Mucosa of descending colon (tissue), 3 donors: ENCODE measurements around the gene NPTX1. TPM values are rescaled to one million over a fixed set of nuclear protein-coding genes. Genes with fewer than 3 reads are reported as not detected.

Experiments
- ATAC-seq: fragments of 200-7000 bp; cut with Tn5 transposase; one replicate; pipeline ENCODE4 v1.9.1; 2020; ENCODE audit warnings: mild to moderate bottlenecking, moderate library complexity
- DNase-seq, 3 donors: peaks; one replicate each; pipeline ENCODE4 v3.0.0-alpha.2; 2020
- H3K36me3 ChIP-seq: fragments of 200-600 bp; one replicate; pipeline ENCODE4 v1.8.0; 2021; ENCODE audit warnings: low read depth, mild to moderate bottlenecking
- H3K4me1 ChIP-seq: fragments of 200-600 bp; one replicate; pipeline ENCODE4 v1.8.0; 2021; ENCODE audit warnings: low read depth, mild to moderate bottlenecking
- H3K4me3 ChIP-seq: fragments of 200-600 bp; one replicate; pipeline ENCODE4 v1.8.0; 2021; ENCODE audit warnings: mild to moderate bottlenecking
- H3K9me3 ChIP-seq: fragments of 200-600 bp; one replicate; pipeline ENCODE4 v1.8.0; 2021; ENCODE audit warnings: mild to moderate bottlenecking
- intact Hi-C, 2 donors: fragments of 100-400 bp; cut with DNase I in 1 of 2; cut with micrococcal nuclease in 1 of 2; formaldehyde crosslinking; loops; one replicate each; pipeline versions ENCODE4 v1.11.0 to v1.11.1; 2022; cut with DNase I, micrococcal nuclease
- total RNA-seq, 3 donors: library from RNA; stranded (reverse); fragmentation: NEBNext Ultra II Directional in 2 of 3; extraction: Animal tissue kit (Norgen Biotek cat#: 25700) in 2 of 3; gene quantifications; one replicate each; pipeline versions ENCODE4 v1.2.1 to v1.2.4, GENCODE V29; 2021 to 2023
- TF ChIP-seq, protein P1 (sequence below): fragments of 200-600 bp; IDR thresholded peaks from one replicate; pipeline ENCODE4 v1.8.0; 2022; ENCODE audit warnings: antibody characterized with exemption, mild to moderate bottlenecking
- donor health status: DM: no; HTN: no; CAD: no; lungs with moderate emphysema.
- donor health status: DM: no; HTN: no; CAD: no.
- donor health status: DM: no; HTN: yes; CAD: no.

NPTX1 gene
- total RNA-seq, 3 donors from 2014 or later, result 0.51 to 95.0 (median 2.0) TPM

DNA sequence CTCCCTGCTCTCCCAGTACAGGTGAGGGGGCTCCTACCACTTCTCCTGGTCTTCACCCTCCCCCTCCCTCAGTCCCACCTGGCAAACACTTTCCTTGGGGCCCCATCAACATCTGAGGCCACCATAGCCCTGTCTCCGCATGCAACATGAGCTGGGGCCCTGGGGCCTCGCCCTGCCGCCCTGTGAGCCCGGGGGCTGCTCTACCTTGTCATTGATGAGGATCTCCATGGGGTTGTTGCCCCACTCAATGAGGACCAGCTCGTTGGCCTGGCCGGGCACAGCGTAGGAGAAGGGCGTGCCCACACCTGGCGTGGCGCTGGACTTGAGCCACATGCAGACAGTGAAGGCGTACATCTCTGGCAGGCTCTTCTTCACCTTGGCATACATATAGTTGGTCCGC is 3.4 kb downstream of the NPTX1 start:
- ATAC-seq (no peak), DNase-seq (no peak)
- intact Hi-C loops, result no loop called here
- Histone ChIP-seq H3K4me3 (no peak overlapping the region), H3K9me3 (no peaks in the 10 kb centered on the region), H3K4me1 (peaks cover 28% of the 10 kb centered on the region), H3K36me3 (no peaks in the 10 kb centered on the region)
- TF ChIP-seq, protein P1, sequence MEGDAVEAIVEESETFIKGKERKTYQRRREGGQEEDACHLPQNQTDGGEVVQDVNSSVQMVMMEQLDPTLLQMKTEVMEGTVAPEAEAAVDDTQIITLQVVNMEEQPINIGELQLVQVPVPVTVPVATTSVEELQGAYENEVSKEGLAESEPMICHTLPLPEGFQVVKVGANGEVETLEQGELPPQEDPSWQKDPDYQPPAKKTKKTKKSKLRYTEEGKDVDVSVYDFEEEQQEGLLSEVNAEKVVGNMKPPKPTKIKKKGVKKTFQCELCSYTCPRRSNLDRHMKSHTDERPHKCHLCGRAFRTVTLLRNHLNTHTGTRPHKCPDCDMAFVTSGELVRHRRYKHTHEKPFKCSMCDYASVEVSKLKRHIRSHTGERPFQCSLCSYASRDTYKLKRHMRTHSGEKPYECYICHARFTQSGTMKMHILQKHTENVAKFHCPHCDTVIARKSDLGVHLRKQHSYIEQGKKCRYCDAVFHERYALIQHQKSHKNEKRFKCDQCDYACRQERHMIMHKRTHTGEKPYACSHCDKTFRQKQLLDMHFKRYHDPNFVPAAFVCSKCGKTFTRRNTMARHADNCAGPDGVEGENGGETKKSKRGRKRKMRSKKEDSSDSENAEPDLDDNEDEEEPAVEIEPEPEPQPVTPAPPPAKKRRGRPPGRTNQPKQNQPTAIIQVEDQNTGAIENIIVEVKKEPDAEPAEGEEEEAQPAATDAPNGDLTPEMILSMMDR, result no peak

DNA sequence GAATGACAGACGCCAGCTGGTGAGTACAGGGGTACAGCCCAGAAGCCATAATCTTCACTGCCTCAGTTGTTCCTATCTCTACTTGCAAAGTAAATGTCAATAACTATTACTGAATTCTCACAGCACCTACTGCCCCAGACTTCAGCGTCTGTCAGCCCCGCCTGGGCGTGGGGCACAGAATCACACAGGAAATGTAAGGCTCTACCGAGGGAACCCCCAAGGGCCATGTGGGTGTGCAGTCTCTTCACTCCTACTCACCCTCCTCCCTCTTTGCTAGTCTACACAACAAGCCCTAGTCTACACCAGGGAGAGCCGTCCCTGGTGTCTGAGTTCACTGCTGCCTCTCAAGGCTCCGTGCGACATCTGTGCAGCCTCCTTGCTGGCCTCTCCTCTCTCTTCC is 4.5 kb downstream of the NPTX1 start:
- ATAC-seq, result no peak
- H3K4me1 ChIP-seq, result peaks cover 17% of the 10 kb centered on the region
- no peaks in the 10 kb centered on the region for H3K36me3 ChIP-seq
- DNase-seq, result no peak
- TF ChIP-seq, protein P1, result no peak
- H3K9me3 ChIP-seq, result no peaks in the 10 kb centered on the region
- no peak overlapping the region for H3K4me3 ChIP-seq
- intact Hi-C loops, result no loop called here

DNA sequence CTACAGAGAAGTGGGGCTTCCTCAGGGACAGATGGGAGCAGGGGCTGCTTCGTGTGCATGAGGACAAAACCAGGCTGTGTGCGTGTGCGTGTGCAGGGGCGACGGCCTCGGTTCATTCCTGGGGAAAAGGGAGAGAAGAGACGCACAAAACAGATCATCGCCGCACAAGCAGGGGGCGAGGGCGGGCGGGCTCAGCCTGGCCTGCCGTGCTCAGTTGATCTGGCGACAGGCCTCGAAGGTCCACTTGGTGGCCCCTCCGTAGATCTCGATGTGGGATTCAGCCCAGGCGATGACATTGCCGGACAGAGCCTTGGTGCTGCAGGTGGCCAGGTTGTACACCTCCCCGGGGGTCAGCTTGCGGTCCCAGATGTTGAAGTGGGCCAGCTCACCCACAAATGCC is 5.8 kb downstream of the NPTX1 start:
- intact Hi-C loops, result no loop called here
- TF ChIP-seq, protein P1, result no peak

DNA sequence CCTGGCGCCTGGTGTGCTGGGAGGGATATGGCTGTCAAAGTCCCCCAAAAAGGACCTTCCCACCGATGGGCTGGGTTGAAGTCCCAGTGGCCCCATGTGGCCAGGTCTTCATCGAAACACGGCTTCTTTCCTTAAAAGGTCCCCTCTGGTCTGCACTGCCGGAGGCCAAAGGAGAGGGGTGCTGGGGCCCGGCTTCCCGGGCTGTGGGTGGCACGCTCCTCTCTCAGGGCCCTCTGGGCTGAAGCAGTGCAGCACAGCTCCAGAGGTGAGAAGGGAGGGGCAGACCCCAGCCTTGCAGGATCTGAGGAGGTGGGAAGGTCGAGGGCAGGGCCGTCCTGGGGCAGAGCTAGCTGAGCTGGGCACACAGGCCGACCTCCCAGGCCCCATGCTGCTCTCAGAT is 6.7 kb downstream of the NPTX1 start:
- peaks cover 3% of the 10 kb centered on the region for H3K4me1 ChIP-seq
- H3K4me3 ChIP-seq, result no peak overlapping the region
- H3K36me3 ChIP-seq, result no peaks in the 10 kb centered on the region
- ATAC-seq, result no peak
- intact Hi-C loops, result no loop called here
- DNase-seq, result no peak
- TF ChIP-seq, protein P1, result no peak
- H3K9me3 ChIP-seq, result no peaks in the 10 kb centered on the region

More for the DNA sequence above, 5.8 kb downstream of the NPTX1 start:
- DNase-seq (no peak), ATAC-seq (no peak)
- Histone ChIP-seq H3K36me3 (no peaks in the 10 kb centered on the region), H3K9me3 (no peaks in the 10 kb centered on the region), H3K4me3 (no peak overlapping the region), H3K4me1 (peaks cover 12% of the 10 kb centered on the region)

DNA sequence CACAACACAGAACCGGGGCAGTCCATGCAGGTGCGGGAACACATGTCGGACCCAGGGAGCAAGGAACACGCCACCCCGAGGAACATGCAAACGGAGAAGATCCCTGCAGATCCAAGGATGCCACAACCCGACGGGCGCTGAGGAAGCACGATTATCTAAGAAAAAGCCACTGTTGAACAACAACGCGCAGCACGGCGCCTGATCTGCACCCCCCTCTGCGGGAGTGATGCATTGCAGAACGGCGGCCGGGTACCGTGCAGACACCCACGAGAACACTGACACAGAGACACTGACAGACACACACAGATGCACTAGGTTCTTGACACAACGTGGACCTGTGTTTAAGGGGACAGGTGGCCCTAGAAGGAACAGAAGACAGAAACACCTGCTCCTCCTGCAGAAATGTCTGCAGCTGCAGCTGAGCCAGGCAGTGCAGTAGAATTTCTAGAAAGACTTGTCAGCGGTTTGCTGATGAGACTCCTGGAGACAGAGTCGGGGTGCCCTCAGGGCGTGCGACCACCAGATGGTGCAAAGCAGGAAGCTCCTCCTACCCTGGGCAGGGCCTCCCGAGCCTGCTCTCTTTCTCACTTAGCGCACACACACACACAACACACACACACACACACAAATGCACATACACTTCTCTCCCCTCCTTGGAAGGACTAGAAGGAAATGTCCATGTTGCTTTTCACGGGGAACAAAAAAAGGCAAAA is 7.5 kb downstream of the NPTX1 start:
- Histone ChIP-seq H3K36me3 (no peaks in the 10 kb centered on the region), H3K9me3 (no peaks in the 10 kb centered on the region), H3K4me3 (no peak overlapping the region), H3K4me1 (no peaks in the 10 kb centered on the region)
- intact Hi-C loops, result no loop called here
- ATAC-seq (no peak), DNase-seq (no peak)
- TF ChIP-seq, protein P1, result no peak
